ENCODE results near the gene INSIG2.
A peak's percentile ranks its signal among the peaks of the same experiment; 100 is the strongest.

INSIG2 gene

GRCh38 chr2:118088051-118089024 is at the start of gene INSIG2:
Gene INSIG2 (plus strand): TSS chr2:118088471. CDS start chr2:118096557, 8,086 bp downstream.
- DNase-seq (ENCODE audit: low read depth): peak; percentile 75

- no peak for DNase-seq (ENCODE audit: low read depth)
Measured at GRCh38 chr2:118040891-118041290, 47.4 kb upstream of the INSIG2 start.

GRCh38 chr2:118044103-118044716 is 44.1 kb upstream of the INSIG2 start:
- DNase-seq (ENCODE audit: low read depth): no peak

- DNase-seq (ENCODE audit: low read depth): no peak
Measured at GRCh38 chr2:118044854-118045253, 43.4 kb upstream of the INSIG2 start.

GRCh38 chr2:118045286-118045685 is 43.0 kb upstream of the INSIG2 start:
- no peak for DNase-seq (ENCODE audit: low read depth)

- DNase-seq (ENCODE audit: low read depth): no peak
Measured at GRCh38 chr2:118046634-118047210, 41.5 kb upstream of the INSIG2 start.

- DNase-seq (ENCODE audit: low read depth): peak; percentile 22
Measured at GRCh38 chr2:118047380-118047826, 40.9 kb upstream of the INSIG2 start.

- DNase-seq (ENCODE audit: low read depth): no peak
Measured at GRCh38 chr2:118048401-118048800, 39.9 kb upstream of the INSIG2 start.

GRCh38 chr2:118049140-118049815 is 39.0 kb upstream of the INSIG2 start:
- DNase-seq (ENCODE audit: low read depth): no peak

- DNase-seq (ENCODE audit: low read depth): no peak
Measured at GRCh38 chr2:118049816-118050140, 38.5 kb upstream of the INSIG2 start.

GRCh38 chr2:118050386-118050785 is 37.9 kb upstream of the INSIG2 start:
- DNase-seq (ENCODE audit: low read depth): no peak

GRCh38 chr2:118050974-118051373 is 37.3 kb upstream of the INSIG2 start:
- DNase-seq (ENCODE audit: low read depth): no peak

- no peak for DNase-seq (ENCODE audit: low read depth)
Measured at GRCh38 chr2:118051826-118052358, 36.4 kb upstream of the INSIG2 start.

- no peak for DNase-seq (ENCODE audit: low read depth)
Measured at GRCh38 chr2:118052474-118052873, 35.8 kb upstream of the INSIG2 start.

GRCh38 chr2:118053681-118054080 is 34.6 kb upstream of the INSIG2 start:
- no peak for DNase-seq (ENCODE audit: low read depth)

GRCh38 chr2:118054213-118055008 is 33.9 kb upstream of the INSIG2 start:
- DNase-seq (ENCODE audit: low read depth): no peak

- DNase-seq (ENCODE audit: low read depth): no peak
Measured at GRCh38 chr2:118055512-118056164, 32.6 kb upstream of the INSIG2 start.

GRCh38 chr2:118056165-118056534 is 32.1 kb upstream of the INSIG2 start:
- no peak for DNase-seq (ENCODE audit: low read depth)

GRCh38 chr2:118056801-118057200 is 31.5 kb upstream of the INSIG2 start:
- DNase-seq (ENCODE audit: low read depth): no peak

- no peak for DNase-seq (ENCODE audit: low read depth)
Measured at GRCh38 chr2:118058951-118059350, 29.3 kb upstream of the INSIG2 start.
